Measurements from ENCODE around the gene BNC2.

DNA sequence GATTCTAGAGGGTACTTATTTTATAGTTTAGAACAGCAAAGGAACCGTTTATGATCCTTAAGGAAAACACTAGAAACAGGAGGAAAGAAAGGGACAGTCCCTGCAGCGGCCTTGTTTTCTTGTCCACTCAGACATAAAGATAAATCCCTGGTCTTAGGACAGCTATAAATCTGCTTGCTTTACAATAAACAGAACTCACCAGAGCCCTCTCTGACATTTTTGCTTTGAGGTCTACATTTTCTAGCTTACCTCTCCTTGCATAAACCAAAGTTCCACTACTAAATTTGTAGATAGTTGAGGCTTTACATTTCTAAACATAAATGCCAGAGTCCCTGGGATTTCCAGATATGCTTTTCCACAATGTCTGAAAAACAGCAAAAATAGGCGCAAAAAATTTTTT lies 422.5 kb downstream of the BNC2 start:
- TF ChIP-seq GATA3 (IDR thresholded peaks at IDR 0.05; ENCODE audit: low read depth, low read length) (no peak), GATA2 (IDR thresholded peaks at IDR 0.05; ENCODE audit: low read depth, low read length) (no peak)
